Fibroblast of mammary gland (primary cell): Measurements from ENCODE around the gene DLG1.

Experiments used
- DNase-seq: peaks from one replicate; pipeline ENCODE4 v3.0.0-alpha.2; 2010; ENCODE audit warnings: low read depth
- H3K4me3 ChIP-seq: 2 replicates; pipeline ENCODE4 v1.5.1; 2011; ENCODE audit warnings: low read depth, mild to moderate bottlenecking, low read length, moderate library complexity; ENCODE audit not compliant: control insufficient read depth
- TF ChIP-seq, protein P1 (sequence below): conservative IDR thresholded peaks from 2 replicates; pipeline ENCODE4 v1.5.1; 2011; ENCODE audit warnings: low read depth, low read length, inconsistent platforms; ENCODE audit not compliant: control insufficient read depth, insufficient read depth

The DLG1 gene

DNA sequence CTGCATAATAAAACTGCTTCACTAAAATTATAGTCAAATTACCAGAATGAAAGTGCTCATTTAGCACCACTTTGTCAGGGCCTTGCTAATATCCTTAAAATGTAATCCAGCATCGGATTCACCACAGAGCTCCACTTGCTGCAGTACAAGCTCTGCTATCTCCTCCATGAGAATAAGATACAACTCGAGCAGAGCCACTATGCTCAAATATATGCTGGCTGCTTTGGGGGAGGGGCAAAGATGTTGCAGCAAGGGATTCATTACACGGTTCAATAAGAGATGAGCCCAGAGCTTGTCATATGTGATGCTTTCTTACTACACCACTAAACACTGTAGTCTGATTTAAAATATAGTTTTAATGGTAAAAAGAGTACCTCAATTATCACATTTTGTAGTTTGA, 72.2 kb downstream of the DLG1 start:
- DNase-seq, result no peak
- TF ChIP-seq, protein P1, sequence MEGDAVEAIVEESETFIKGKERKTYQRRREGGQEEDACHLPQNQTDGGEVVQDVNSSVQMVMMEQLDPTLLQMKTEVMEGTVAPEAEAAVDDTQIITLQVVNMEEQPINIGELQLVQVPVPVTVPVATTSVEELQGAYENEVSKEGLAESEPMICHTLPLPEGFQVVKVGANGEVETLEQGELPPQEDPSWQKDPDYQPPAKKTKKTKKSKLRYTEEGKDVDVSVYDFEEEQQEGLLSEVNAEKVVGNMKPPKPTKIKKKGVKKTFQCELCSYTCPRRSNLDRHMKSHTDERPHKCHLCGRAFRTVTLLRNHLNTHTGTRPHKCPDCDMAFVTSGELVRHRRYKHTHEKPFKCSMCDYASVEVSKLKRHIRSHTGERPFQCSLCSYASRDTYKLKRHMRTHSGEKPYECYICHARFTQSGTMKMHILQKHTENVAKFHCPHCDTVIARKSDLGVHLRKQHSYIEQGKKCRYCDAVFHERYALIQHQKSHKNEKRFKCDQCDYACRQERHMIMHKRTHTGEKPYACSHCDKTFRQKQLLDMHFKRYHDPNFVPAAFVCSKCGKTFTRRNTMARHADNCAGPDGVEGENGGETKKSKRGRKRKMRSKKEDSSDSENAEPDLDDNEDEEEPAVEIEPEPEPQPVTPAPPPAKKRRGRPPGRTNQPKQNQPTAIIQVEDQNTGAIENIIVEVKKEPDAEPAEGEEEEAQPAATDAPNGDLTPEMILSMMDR, result no peak
- H3K4me3 ChIP-seq, result no peak overlapping the region

GRCh38 chr3:197225579-197225978, 72.8 kb downstream of the DLG1 start:
- H3K4me3 ChIP-seq, result no peak overlapping the region
- TF ChIP-seq, protein P1, result no peak
- no peak for DNase-seq

GRCh38 chr3:197224034-197224444, 74.4 kb downstream of the DLG1 start:
- TF ChIP-seq, protein P1, result peak; percentile 65
- DNase-seq, result peak; percentile 71
- no peak overlapping the region for H3K4me3 ChIP-seq

DNA sequence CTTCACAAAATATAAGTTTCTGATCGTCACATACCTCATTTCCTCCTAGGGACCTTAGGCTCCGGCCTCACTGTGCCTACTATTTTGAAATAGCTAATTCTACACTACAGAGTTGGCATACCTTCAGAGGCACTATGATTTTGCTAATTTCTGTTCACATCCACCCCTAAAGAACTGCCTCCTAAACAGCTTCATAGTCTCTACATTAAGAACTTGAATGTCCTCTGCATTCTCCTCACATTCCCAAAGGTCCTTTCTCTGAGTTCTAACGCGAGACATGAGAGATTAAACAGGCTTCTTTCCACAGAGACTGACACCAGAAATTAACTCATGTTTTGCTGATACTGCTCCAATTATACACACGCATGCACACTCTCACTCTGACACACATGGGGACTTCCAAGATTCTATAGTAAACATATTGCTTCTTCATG, 75.5 kb downstream of the DLG1 start:
- TF ChIP-seq, protein P1, result no peak
- DNase-seq, result no peak
- no peak overlapping the region for H3K4me3 ChIP-seq

DNA sequence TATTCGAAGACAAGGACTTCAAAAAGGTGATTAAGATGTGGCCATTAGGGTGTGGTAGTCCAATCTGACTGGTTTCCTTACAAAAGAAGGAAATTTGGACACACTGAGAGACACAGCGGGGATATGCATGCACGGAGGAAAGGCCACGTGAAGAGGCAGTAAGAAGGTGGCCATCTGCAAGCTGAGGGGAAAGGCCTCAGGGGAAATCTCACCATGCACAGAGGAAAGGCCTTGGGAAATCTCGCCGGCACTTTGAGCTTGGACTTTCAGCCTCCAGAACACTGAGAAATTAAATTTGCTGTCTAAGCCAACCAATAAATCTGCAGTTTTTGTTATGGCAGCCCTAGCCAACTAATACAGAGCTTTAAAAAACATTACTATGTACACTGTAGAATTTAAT, 78.8 kb downstream of the DLG1 start:
- TF ChIP-seq, protein P1, result no peak
- H3K4me3 ChIP-seq, result no peak overlapping the region
- no peak for DNase-seq

DNA sequence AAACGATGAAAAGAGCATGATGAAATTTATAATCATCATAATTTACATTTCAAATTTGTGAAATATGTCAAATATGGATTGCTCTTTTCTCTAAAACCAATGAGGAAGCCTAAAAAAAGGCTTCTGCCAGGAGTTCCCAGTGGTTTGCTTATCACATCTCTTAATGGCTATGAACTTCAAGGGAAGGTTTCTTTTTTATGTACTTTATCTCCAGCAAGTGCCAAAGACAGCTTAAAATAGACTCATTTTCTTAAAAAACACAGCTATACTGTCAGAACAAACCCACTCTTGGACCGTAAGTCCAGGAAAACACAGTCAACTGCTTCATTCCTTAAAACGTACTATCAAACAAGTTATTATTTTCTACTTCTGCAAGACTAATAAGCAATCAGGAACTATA, 80.2 kb downstream of the DLG1 start:
- DNase-seq, result no peak
- TF ChIP-seq, protein P1, result no peak
- no peak overlapping the region for H3K4me3 ChIP-seq

- DNase-seq, result peak; percentile 67
- H3K4me3 ChIP-seq, result no peak overlapping the region
- TF ChIP-seq, protein P1, result no peak
These were observed 81.5 kb downstream of the DLG1 start for GRCh38 chr3:197216914-197217313.
